K562 (cell line): Measurements from ENCODE around the gene AP2A2. TPM values are rescaled to one million over a fixed set of nuclear protein-coding genes. Genes with fewer than 3 reads are reported as not detected.
A peak's percentile ranks its signal among the peaks of the same experiment; 100 is the strongest.

Source experiments
- ATAC-seq: fragments of 200-7000 bp; cut with Tn5 transposase; 3 replicates; pipeline ENCODE4 v1.9.1; 2020; ENCODE audit warnings: moderate library complexity
- BruUV-seq: library from RNA; stranded (reverse); fragments of 400-500 nt; replicated peaks from 2 replicates; lab custom pipeline; 2021; lab: Mats Ljungman, UMichigan
- CTCF ChIA-PET: fragments of 300-600 bp; formaldehyde crosslinking; extraction: SDS; loops from one replicate; lab custom pipeline; 2021; ENCODE audit warnings: low intra/inter-chr PET ratio; lab: Yijun Ruan, JAX
- POLR2A ChIA-PET: fragments of 300-600, 350-650 bp; sonication (Branson Sonifier 250); formaldehyde crosslinking; extraction: SDS; loops from one replicate; lab custom pipeline; 2021; ENCODE audit warnings: antibody characterized with exemption, inconsistent platforms; lab: Yijun Ruan, JAX
- DNase-seq, 4 experiments: peaks; one replicate each; pipeline versions ENCODE4 v3.0.0 to v3.0.0-alpha.2; 2011 to 2018; ENCODE audit warnings: low spot score in 3 of 4, mixed read lengths in 3 of 4; ENCODE audit errors: extremely low read depth in 1 of 4
- FAIRE-seq: peaks from 2 replicates; lab custom pipeline; 2011; peaks lifted over from hg19 to GRCh38; lab: Jason Lieb, UNC
- H2AFZ ChIP-seq: 2 replicates; pipeline ENCODE4 v1.6.0; 2011; ENCODE audit warnings: low read depth, low read length, control low read depth, inconsistent platforms
- H3K27ac ChIP-seq: fragments of 200-600 bp; 3 replicates; pipeline ENCODE4 v1.8.0; 2011; ENCODE audit warnings: low read depth, mild to moderate bottlenecking, control low read depth, inconsistent platforms, low read length, moderate library complexity, mixed read lengths; ENCODE audit errors: extremely low read depth
- H3K27me3 ChIP-seq, 2 experiments: fragments of 300-600 bp in 1 of 2; 2 replicates in 1 of 2; 3 replicates in 1 of 2; pipeline versions ENCODE4 v1.6.0 to v1.8.0; 2011; ENCODE audit warnings: inconsistent platforms in 2 of 2, low read length in 2 of 2, mild to moderate bottlenecking in 1 of 2, mixed read lengths in 1 of 2, moderate library complexity in 1 of 2; ENCODE audit not compliant: control insufficient read depth in 2 of 2, insufficient read depth in 2 of 2
- H3K36me3 ChIP-seq: fragments of 300-600 bp; 3 replicates; pipeline ENCODE4 v1.8.0; 2011; ENCODE audit warnings: mild to moderate bottlenecking, low read length, inconsistent platforms; ENCODE audit not compliant: control insufficient read depth, insufficient read depth
- H3K4me1 ChIP-seq, 2 experiments: fragments of 200-600 bp in 1 of 2; replicated peaks in 1 of 2; 2 replicates in 1 of 2; 3 replicates in 1 of 2; pipeline versions ENCODE4 v1.5.1 to v1.8.0; 2011; ENCODE audit warnings: inconsistent platforms in 2 of 2, low read length in 2 of 2, mild to moderate bottlenecking in 1 of 2, mixed read lengths in 1 of 2, moderate library complexity in 1 of 2; ENCODE audit not compliant: control insufficient read depth in 2 of 2, insufficient read depth in 2 of 2
- H3K4me2 ChIP-seq: 2 replicates; pipeline ENCODE4 v1.6.1; 2011; ENCODE audit warnings: low read length, control low read depth, inconsistent platforms, mixed read lengths; ENCODE audit not compliant: insufficient read depth
- H3K4me3 ChIP-seq: fragments of 200-600 bp; sonication (generic), shearing (Covaris generic); 2 replicates; pipeline ENCODE4 v1.5.1; 2016; ENCODE audit warnings: control low read depth, inconsistent platforms
- H3K79me2 ChIP-seq: fragments of 200-600 bp; 3 replicates; pipeline ENCODE4 v1.8.0; 2011; ENCODE audit warnings: low read length, inconsistent platforms; ENCODE audit not compliant: control insufficient read depth, insufficient read depth
- H3K9ac ChIP-seq, 2 experiments: 2 replicates each; pipeline versions ENCODE4 v1.6.0 to v1.6.1; 2011; ENCODE audit warnings: low read depth in 2 of 2, low read length in 2 of 2, control low read depth in 1 of 2, inconsistent platforms in 1 of 2, mild to moderate bottlenecking in 1 of 2, mixed read lengths in 1 of 2; ENCODE audit not compliant: insufficient read depth in 1 of 2
- H3K9me1 ChIP-seq: one replicate; pipeline ENCODE4 v1.6.0; 2011; ENCODE audit warnings: inconsistent platforms, mild to moderate bottlenecking, low read length, moderate library complexity; ENCODE audit not compliant: control insufficient read depth, insufficient read depth
- H3K9me3 ChIP-seq: replicated peaks from 2 replicates; pipeline ENCODE4 v1.5.1; 2011; ENCODE audit warnings: low read depth, low read length, inconsistent platforms; ENCODE audit not compliant: control insufficient read depth, insufficient read depth
- H4K20me1 ChIP-seq: replicated peaks from 2 replicates; pipeline ENCODE4 v1.6.1; 2011; ENCODE audit warnings: low read length, inconsistent platforms, mixed read lengths; ENCODE audit not compliant: control insufficient read depth, insufficient read depth
- BCOR ChIP-seq: fragments of 450-650 bp; IDR thresholded peaks from 2 replicates; pipeline ENCODE4 v1.6.1; 2016
- CAMTA2 ChIP-seq: fragments of 250-450 bp; sonication (Bioruptor Pico); conservative IDR thresholded peaks from 2 replicates; pipeline ENCODE4 v1.5.1; 2022
- FIP1L1 ChIP-seq: fragments of 200-400 bp; formaldehyde crosslinking; IDR thresholded peaks from 2 replicates; pipeline ENCODE4 v1.6.1; 2018; ENCODE audit warnings: mild to moderate bottlenecking, low read depth, low read length; ENCODE audit not compliant: poor library complexity, severe bottlenecking
- SMARCC2 ChIP-seq: fragments of 450-650 bp; IDR thresholded peaks from 2 replicates; pipeline ENCODE4 v1.6.1; 2017; ENCODE audit warnings: antibody characterized with exemption, moderate library complexity, mild to moderate bottlenecking, low read depth
- TEAD2 ChIP-seq: fragments of 450-650 bp; IDR thresholded peaks from 2 replicates; pipeline ENCODE4 v1.6.1; 2016; ENCODE audit warnings: missing genetic modification characterization, control low read depth, missing compliant biosample characterization
- VEZF1 ChIP-seq: fragments of 200-800 bp; sonication (Bioruptor generic); IDR thresholded peaks from 2 replicates; pipeline ENCODE4 v1.6.1; 2017; ENCODE audit warnings: missing genetic modification characterization, missing compliant biosample characterization
- ZBTB33 ChIP-seq: sonication (generic); formaldehyde crosslinking; IDR thresholded peaks from 2 replicates; pipeline ENCODE4 v1.8.1; 2023; ENCODE audit warnings: mild to moderate bottlenecking, missing genetic modification reagents
- ZNF639 ChIP-seq, 2 experiments: fragments of 200-800 bp in 1 of 2; sonication (Bioruptor generic) in 1 of 2; sonication (generic) in 1 of 2; formaldehyde crosslinking in 1 of 2; IDR thresholded peaks in 1 of 2; conservative IDR thresholded peaks in 1 of 2; 2 replicates each; pipeline versions ENCODE4 v1.5.0 to v1.6.1; 2016 to 2020; ENCODE audit warnings: missing compliant biosample characterization in 1 of 2, missing genetic modification characterization in 1 of 2, missing genetic modification reagents in 1 of 2
- WGBS: fragments of 100-300 bp; shearing (Covaris generic); methylation state at CpG from one replicate; pipeline ENCODE4 v1.1.6; 2016; ENCODE audit warnings: low coverage, mixed read lengths; ENCODE audit not compliant: insufficient coverage; ENCODE audit errors: missing lambda C conversion rate; 5-methylcytosine and 5-hydroxymethylcytosine counted together
- in situ Hi-C: fragments of 300-500 bp; cut with MboI; formaldehyde crosslinking; loops from 4 replicates; pipeline ENCODE4 v1.15.0; 2018; ENCODE audit warnings: inconsistent platforms, mixed read lengths
- intact Hi-C: fragments of 100-400 bp; cut with micrococcal nuclease; formaldehyde crosslinking; loops from 2 replicates; pipeline ENCODE4 v1.14.2; 2022
- polyA plus RNA-seq, 8 experiments: library from polyadenylated mRNA; depleted of rRNA in 4 of 8; stranded (reverse) in 5 of 8; unstranded in 3 of 8; fragments of >200 nt; fragmentation: Nextera tagmentation in 2 of 8; fragmentation: Illumina TruSeq in 1 of 8; extraction: Ambion mirVana in 2 of 8; extraction: Trizol in 1 of 8; gene quantifications; 2 replicates each; pipeline versions ENCODE4 v1.2.1 to v1.2.3, GENCODE V29; 2011 to 2014; ENCODE audit warnings: inconsistent platforms in 1 of 8, missing spikeins in 1 of 8
- total RNA-seq, 7 experiments: library from RNA; depleted of rRNA in 6 of 7; stranded (reverse); fragments of >200 nt in 6 of 7; fragmentation: Illumina TruSeq in 2 of 7; extraction: Trizol in 2 of 7; gene quantifications; 2 replicates each; pipeline versions ENCODE4 v1.2.1 to v1.2.3, GENCODE V29; 2011 to 2021; ENCODE audit warnings: low replicate concordance in 1 of 7
- TF ChIP-seq, protein P1 (sequence below): fragments of 450-650 bp; formaldehyde crosslinking; IDR thresholded peaks from 2 replicates; pipeline ENCODE4 v1.4.0; 2022; ENCODE audit warnings: missing genetic modification characterization

Gene AP2A2
- total and polyA plus RNA-seq, 9 of the 15 experiments (the other 6 are each of a cell fraction or from before 2014, with no cell fraction given): 0.69 to 41.7 (median 15.2) TPM

GRCh38 chr11:976431-977160, 50.9 kb downstream of the AP2A2 start:
- Histone ChIP-seq H2AFZ (no peak overlapping the region), H3K36me3 (peaks cover 53% of the 10 kb centered on the region; the same call in 2 of the 3 replicates), H3K9me1 (no peaks in the 10 kb centered on the region), H3K9me3 (no peaks in the 10 kb centered on the region), H3K4me2 (no peak overlapping the region), H3K27me3 (no peaks in the 10 kb centered on the region), H3K4me1 (peaks cover 0 to 32% of the 10 kb centered on the region in 2 experiments; a peak in 2 of 5 replicates), H3K9ac (no peak overlapping the region; a peak in 1 of 4 replicates), H4K20me1 (no peaks in the 10 kb centered on the region), H3K79me2 (no peaks in the 10 kb centered on the region), H3K4me3 (no peak overlapping the region), H3K27ac (no peak overlapping the region)
- in situ Hi-C loops (no loop called here), intact Hi-C loops (no loop called here)
- BruUV-seq: no TSS peak
- ATAC-seq: no peak; the same call in 2 of the 3 replicates
- FAIRE-seq: no peak
- DNase-seq: peak in 1 of 4 experiments; percentile 34
- WGBS: 86% methylated on average over 19 of the region's 26 CpGs
- CTCF ChIA-PET: no interaction called here
- TF ChIP-seq ZNF639 (CRISPR knock-in tag; conservative IDR thresholded peaks at IDR 0.05 in 1 of 2, IDR thresholded peaks at IDR 0.05 in 1 of 2): no peak
- TF ChIP-seq BCOR: no peak
- no peak for TF ChIP-seq VEZF1 (CRISPR knock-in tag)
- no peak for TF ChIP-seq TEAD2 (tag)
- TF ChIP-seq CAMTA2: no peak
- peak; percentile 71; the same call in 1 of the 2 replicates for TF ChIP-seq ZBTB33 (CRISPR knock-in tag)
- TF ChIP-seq FIP1L1: no peak
- TF ChIP-seq, protein P1, sequence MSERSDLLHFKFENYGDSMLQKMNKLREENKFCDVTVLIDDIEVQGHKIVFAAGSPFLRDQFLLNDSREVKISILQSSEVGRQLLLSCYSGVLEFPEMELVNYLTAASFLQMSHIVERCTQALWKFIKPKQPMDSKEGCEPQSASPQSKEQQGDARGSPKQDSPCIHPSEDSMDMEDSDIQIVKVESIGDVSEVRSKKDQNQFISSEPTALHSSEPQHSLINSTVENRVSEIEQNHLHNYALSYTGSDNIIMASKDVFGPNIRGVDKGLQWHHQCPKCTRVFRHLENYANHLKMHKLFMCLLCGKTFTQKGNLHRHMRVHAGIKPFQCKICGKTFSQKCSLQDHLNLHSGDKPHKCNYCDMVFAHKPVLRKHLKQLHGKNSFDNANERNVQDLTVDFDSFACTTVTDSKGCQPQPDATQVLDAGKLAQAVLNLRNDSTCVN (CRISPR knock-in tag): no peak
- TF ChIP-seq SMARCC2: no peak
- POLR2A ChIA-PET: no interaction called here
